NCI-H345 treated with DMSO at 0.1 percent for 48 hours (cell line): ENCODE measurements around the gene SYCE3.
"Not testable (repeated sequence)": the region's sequence is repeated elsewhere in the genome, so short reads cannot be mapped to it uniquely, and the experiment has no call there.

Source experiments
- DNase-seq: peaks from one replicate; lab custom pipeline; 2025; ENCODE audit not compliant: unreplicated experiment; lab: John Stamatoyannopoulos, UW

SYCE3 gene

DNA sequence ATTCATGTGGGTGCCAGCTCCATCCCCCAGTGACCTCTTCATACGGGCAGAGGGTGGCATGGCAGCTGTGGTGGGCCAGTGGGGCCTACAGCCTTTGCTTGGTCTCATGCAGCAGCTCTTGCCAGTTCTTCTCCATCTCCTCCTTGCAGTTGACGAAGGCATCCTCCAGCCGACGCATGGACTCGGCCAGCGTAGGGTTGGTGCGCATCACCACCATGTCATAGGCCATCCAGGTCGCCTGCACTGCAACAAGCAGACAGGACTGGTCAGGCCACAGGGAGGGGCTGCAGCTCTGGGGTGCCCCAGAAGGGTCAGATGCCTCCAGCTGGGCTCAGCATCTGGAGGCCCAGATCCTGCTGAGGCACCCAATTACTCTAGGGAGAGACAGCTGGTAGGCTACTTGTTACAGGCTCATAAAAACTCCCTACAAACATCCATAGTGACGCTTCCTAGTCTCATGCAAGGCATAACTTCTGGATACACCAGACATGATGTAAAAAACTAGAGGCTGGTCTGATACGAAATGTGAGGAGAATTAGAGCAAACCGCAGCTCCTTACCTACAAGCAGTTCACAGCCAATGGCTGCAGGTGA is 11.5 kb downstream of the SYCE3 start:
- DNase-seq: no peak

GRCh38 chr22:50550395-50550794 is 12.3 kb downstream of the SYCE3 start:
- no peak for DNase-seq

DNA sequence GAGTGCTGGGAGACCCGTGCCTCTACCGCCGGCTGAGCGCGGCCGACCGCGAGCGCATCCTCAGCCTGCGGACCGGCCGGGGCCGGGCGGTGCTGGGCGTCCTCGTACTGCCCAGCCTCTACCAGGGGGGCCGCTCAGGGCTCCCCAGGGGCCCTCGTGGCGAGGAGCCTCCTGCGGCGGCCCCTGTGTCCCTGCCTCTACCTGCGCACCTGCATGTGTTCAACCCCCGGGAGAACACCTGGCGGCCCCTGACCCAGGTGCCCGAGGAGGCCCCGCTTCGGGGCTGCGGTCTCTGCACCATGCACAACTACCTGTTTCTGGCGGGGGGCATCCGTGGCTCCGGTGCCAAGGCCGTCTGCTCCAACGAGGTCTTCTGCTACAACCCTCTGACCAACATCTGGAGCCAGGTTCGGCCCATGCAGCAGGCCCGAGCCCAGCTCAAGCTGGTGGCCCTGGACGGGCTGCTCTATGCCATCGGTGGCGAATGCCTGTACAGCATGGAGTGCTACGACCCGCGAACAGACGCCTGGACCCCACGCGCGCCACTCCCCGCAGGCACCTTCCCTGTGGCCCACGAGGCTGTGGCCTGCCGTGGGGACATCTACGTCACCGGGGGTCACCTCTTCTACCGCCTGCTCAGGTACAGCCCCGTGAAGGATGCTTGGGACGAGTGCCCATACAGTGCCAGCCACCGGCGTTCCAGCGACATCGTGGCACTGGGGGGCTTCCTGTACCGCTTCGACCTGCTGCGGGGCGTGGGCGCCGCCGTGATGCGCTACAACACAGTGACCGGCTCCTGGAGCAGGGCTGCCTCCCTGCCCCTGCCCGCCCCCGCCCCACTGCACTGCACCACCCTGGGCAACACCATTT is 13.6 kb downstream of the SYCE3 start:
- no peak for DNase-seq

DNA sequence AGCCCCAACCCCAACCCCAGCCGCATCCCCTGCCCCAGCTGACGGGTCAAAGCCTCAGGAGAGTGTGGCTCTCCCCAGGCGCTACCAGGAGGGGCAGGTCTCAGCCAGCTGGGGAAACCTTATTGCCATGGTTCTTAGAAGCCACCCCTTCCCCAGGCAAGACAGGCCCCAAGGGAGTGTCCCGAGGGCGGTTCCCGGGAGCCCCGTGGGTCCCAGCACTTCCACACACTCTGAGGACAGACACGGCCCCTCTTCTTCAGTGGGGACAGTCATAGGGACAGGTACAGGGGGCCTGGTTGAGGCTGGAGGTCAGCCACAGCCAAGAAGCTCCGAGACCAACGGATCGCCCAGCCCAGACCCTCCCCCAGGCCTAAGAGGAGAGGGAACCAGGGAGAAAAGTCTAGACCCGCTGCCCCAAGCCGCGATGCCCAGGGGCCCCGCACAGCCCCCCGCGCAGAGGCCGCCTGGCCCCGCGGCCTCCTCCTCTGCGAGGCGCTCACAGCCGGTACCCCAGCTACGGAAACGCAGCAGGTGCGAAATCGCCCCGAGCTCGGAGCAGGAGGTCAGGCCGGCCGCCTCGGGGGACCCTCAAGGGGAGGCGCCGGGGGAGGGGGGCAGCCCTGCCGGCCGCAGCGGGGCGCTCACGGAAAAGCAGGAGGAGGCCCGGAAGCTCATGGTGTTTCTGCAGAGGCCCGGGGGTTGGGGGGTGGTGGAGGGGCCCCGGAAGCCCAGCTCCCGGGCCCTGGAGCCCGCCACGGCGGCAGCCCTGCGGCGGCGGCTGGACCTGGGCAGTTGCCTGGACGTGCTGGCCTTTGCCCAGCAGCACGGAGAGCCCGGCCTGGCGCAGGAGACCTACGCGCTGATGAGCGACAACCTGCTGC is 14.4 kb downstream of the SYCE3 start:
- DNase-seq: no peak

DNA sequence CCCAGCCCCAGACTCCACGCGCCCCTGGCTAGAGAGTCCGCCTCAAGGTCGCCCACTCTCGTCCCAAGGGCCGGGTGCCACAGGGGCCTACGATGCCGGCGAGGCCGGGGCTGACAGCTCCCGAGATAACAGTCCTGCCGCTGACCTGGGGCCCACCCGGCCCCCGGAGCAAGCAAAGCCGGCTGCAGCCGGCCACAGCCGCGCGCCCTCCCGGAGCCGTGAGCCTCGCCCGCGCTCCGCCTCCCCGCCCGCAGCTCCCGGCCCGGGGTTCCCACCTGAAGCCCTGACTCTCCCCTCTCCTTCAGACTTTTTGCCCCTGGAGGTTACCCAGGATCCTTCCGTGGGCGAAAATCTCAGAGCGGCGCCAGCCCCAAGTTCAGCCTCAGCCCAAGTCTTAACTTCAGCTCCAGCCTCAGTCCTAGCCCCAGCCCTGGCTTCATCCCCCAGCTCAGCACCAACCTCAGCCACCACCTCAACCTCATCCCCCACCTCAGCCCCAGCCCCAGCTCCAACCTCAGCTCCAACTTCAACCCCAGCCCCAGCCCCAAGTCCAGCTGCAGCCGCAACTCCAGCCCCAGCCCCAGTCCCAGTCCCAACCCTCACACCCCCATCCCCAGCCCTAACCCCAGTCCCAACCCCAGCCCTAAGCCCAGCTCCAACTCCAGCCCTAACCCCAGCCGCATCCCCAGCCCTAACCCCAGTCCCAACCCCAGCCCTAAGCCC is 15.3 kb downstream of the SYCE3 start:
- DNase-seq: no peak

DNA sequence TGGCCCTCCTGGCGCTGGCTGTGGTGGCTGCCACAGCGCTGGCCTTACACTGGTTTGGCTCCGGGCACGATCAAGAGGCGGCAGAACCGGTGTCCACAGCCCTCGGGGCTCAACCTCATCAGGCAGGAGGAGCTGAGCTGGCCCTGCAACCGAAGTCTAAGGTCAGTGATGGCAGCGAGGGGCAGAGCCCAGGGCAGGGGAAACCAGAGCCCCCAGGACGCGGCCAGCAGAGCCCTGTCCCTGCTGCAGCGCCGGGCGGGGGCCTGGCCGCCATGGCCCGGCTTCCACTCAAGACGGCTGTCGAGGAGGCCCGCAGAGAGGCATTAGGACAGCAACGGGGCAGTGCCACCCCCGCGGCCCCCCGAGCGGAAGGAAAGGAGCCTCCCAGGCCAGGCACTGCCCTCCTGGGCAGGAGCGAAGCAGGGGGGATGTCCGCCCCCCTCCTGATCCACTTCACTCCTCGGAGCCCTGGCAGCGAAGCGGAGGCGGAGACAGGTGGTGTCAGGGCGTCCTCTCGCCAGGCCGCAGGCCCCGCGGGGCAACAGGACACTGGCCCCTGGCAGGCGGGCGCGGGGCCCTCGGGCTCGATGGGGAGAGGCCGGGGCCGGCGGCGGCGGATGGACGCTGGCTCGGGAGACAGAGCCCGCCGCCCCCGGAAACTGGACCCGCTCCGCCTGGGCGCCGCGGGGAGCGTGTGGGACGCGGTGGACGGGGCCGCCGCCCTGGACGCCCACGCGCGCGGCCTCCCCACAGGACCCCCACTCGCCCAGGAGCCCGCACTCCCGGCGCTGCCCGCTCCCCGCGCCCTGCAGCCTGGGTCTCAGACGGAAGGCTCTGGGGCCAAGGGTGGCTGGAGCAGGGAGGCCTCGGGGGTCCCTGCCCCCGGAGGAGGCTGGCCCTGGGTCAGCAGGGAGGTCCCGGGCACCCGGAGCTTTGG is 16.1 kb downstream of the SYCE3 start:
- DNase-seq: no peak

GRCh38 chr22:50545522-50546325 is 17.0 kb downstream of the SYCE3 start, which contains the start of gene KLHDC7B:
TSS of gene KLHDC7B (plus strand) at chr22:50545899. CDS start at chr22:50546244, 345 bp downstream.
- no peak for DNase-seq

GRCh38 chr22:50544746-50545253 is 17.9 kb downstream of the SYCE3 start:
- DNase-seq: no peak

GRCh38 chr22:50544078-50544745 is 18.5 kb downstream of the SYCE3 start:
- DNase-seq: no peak

- no peak for DNase-seq
Measured at GRCh38 chr22:50542416-50542927, 20.2 kb downstream of the SYCE3 start.

DNA sequence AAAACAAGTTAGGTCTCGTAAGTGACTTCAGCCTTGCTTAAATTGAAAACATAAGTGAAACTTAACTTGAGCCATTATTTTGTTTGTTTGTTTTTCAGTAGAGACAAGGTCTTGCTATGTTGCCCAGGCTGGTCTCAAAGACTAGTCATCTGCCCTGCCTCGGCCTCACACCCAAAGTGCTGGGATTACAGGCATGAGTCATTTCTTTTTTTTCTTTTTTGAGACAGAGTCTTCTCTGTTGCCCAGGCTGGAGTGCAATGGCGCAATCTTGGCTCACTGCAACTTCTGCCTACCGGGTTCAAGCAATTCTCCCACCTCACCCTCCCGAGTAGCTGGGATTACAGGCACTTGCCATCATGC is 21.1 kb downstream of the SYCE3 start:
- not testable (repeated sequence) for DNase-seq

GRCh38 chr22:50540381-50540780 is 22.3 kb downstream of the SYCE3 start:
- DNase-seq: no peak

DNA sequence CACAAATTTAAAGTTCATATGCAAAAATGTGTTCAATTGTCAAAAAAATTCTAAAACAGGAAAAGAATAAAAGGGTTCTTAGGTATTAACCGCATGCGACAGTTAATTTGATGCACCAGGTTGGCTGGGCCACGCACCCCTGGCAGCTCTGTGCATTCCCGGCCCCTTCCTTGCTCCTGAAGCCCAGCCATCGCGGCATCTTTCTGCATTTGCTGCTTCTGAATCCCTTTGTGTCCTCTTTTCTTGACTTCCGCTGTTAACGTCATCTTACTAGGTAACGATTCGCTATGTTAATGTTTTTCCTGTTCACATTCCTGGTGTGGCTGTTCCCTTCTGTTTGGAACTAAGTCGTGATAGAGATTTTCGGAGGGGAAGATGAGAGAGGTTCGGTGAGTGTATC is 25.0 kb downstream of the SYCE3 start:
- no peak for DNase-seq

DNA sequence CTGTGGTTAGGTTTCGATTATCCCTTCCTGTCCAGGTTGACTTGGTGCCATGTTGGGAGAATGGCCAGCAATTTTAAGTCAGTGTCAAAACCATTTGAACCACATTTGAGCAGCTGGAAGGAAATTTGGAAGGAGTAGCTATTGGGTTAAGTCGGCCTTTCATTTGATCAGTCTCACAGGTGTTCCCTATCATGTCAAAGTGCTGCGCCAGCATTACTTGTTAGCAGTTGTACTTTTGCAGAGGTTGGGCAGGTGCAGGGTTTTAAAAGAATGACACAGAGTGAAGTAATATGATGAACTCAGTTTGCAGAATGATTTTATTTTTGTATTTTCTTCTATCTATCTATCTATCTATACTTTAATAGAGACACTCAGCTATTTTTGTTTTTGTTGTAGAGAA is 26.5 kb downstream of the SYCE3 start:
- no peak for DNase-seq

DNA sequence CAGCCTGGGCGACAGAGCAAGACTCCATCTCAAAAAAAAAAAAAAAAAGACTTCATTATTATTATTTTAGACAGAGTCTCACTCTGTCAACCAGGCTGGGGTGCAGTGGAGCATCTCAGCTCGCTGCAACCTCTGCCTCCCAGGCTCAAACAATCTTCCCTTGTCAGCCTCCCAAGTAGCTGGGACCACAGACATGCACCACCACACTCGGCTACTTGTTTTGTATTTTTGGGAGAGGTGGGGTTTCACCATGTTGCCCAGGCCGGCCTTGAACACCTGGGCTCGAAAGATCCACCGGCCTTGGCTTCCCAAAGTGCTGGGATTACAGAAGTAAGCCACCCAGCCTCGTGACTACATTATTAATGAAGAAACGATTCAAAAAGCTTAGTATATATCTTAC is 27.6 kb downstream of the SYCE3 start:
- DNase-seq: no peak

GRCh38 chr22:50533856-50534711 is 28.6 kb downstream of the SYCE3 start:
- DNase-seq: not testable (repeated sequence)
